Measurements from ENCODE around the gene ZDHHC8.

The ZDHHC8 gene

GRCh38 chr22:20131597-20131858 is at the start of gene ZDHHC8:
Gene ZDHHC8 (plus strand): TSS chr22:20131804. CDS start chr22:20131948, 144 bp downstream.
- no peak for DNase-seq

- no peak for DNase-seq
Observed at GRCh38 chr22:20083157-20083890, 48.3 kb upstream of the ZDHHC8 start.

GRCh38 chr22:20083891-20084546 is 47.6 kb upstream of the ZDHHC8 start:
- no peak for DNase-seq

- no peak for DNase-seq
Observed at GRCh38 chr22:20084547-20085413, 46.8 kb upstream of the ZDHHC8 start.

- DNase-seq = no peak
Observed at GRCh38 chr22:20085651-20086050, 46.0 kb upstream of the ZDHHC8 start.

GRCh38 chr22:20086101-20086599 is 45.5 kb upstream of the ZDHHC8 start:
- no peak for DNase-seq

GRCh38 chr22:20086763-20087162 is 44.8 kb upstream of the ZDHHC8 start:
- DNase-seq = no peak

GRCh38 chr22:20087319-20088262 is 44.0 kb upstream of the ZDHHC8 start:
- DNase-seq = no peak

- no peak for DNase-seq
Observed at GRCh38 chr22:20088263-20088648, 43.3 kb upstream of the ZDHHC8 start.

GRCh38 chr22:20089226-20089976 is 42.2 kb upstream of the ZDHHC8 start:
- no peak for DNase-seq

- DNase-seq = no peak
Observed at GRCh38 chr22:20089977-20090729, 41.5 kb upstream of the ZDHHC8 start.

GRCh38 chr22:20090730-20091240 is 40.8 kb upstream of the ZDHHC8 start:
- DNase-seq = no peak

GRCh38 chr22:20091690-20092476 is 39.7 kb upstream of the ZDHHC8 start:
- no peak for DNase-seq

- no peak for DNase-seq
Observed at GRCh38 chr22:20092477-20092854, 39.1 kb upstream of the ZDHHC8 start.

- DNase-seq = no peak
Observed at GRCh38 chr22:20093418-20094196, 38.0 kb upstream of the ZDHHC8 start.

- DNase-seq = no peak
Observed at GRCh38 chr22:20094197-20094807, 37.3 kb upstream of the ZDHHC8 start.

GRCh38 chr22:20095521-20095920 is 36.1 kb upstream of the ZDHHC8 start:
- DNase-seq = no peak

GRCh38 chr22:20096574-20097420 is 34.8 kb upstream of the ZDHHC8 start:
- DNase-seq = no peak

All from NCI-H2081 (cell line).